Liver (tissue), 9 donors: Measurements from ENCODE around the gene GDF2. TPM values are rescaled to one million over a fixed set of nuclear protein-coding genes. Genes with fewer than 3 reads are reported as not detected.

Experiments
- DNase-seq: peaks from one replicate; pipeline ENCODE4 v3.0.0-alpha.2; 2017; ENCODE audit warnings: low spot score
- H3K27ac ChIP-seq, 2 donors: one replicate each; pipeline ENCODE4 v1.7.0; 2013; ENCODE audit warnings: inconsistent platforms in 2 of 2, low read length in 2 of 2, control low read depth in 1 of 2, low read depth in 1 of 2, mild to moderate bottlenecking in 1 of 2
- H3K27me3 ChIP-seq, 4 donors: one replicate each; pipeline versions ENCODE4 v1.6.1 to v1.7.0; 2013; ENCODE audit warnings: low read length in 3 of 4, inconsistent platforms in 1 of 4, mild to moderate bottlenecking in 1 of 4, moderate library complexity in 1 of 4; ENCODE audit not compliant: control insufficient read depth in 4 of 4, insufficient read depth in 4 of 4
- H3K36me3 ChIP-seq, 4 donors: one replicate each; pipeline versions ENCODE4 v1.6.1 to v1.7.0; 2013; ENCODE audit warnings: low read length in 3 of 4, mild to moderate bottlenecking in 3 of 4, low read depth in 1 of 4, moderate library complexity in 1 of 4; ENCODE audit not compliant: control insufficient read depth in 4 of 4, insufficient read depth in 3 of 4
- H3K4me1 ChIP-seq, 4 donors: one replicate each; pipeline versions ENCODE4 v1.6.1 to v1.7.0; 2013; ENCODE audit warnings: low read length in 3 of 4, mild to moderate bottlenecking in 3 of 4, moderate library complexity in 1 of 4; ENCODE audit not compliant: control insufficient read depth in 4 of 4, insufficient read depth in 4 of 4
- H3K4me3 ChIP-seq, 3 donors: one replicate each; pipeline versions ENCODE4 v1.6.1 to v1.7.0; 2013; ENCODE audit warnings: low read length in 3 of 3, control low read depth in 1 of 3, low read depth in 1 of 3, mild to moderate bottlenecking in 1 of 3
- H3K9ac ChIP-seq, 2 donors: one replicate each; pipeline ENCODE4 v1.7.0; 2013; ENCODE audit warnings: low read length in 2 of 2, mild to moderate bottlenecking in 2 of 2, moderate library complexity in 2 of 2, control low read depth in 1 of 2, low read depth in 1 of 2
- H3K9me3 ChIP-seq, 4 donors: one replicate each; pipeline versions ENCODE4 v1.6.1 to v1.7.0; 2013; ENCODE audit warnings: low read length in 3 of 4; ENCODE audit not compliant: control insufficient read depth in 4 of 4
- ATF3 ChIP-seq: IDR thresholded peaks from 2 replicates; pipeline ENCODE4 v1.6.1; 2016; ENCODE audit warnings: antibody characterized with exemption
- EGR1 ChIP-seq, 2 donors: IDR thresholded peaks; 2 replicates each; pipeline ENCODE4 v1.6.1; 2016 to 2018; ENCODE audit warnings: antibody characterized with exemption in 2 of 2, low read depth in 2 of 2
- FOXA1 ChIP-seq: IDR thresholded peaks from 2 replicates; pipeline ENCODE4 v1.6.1; 2016; ENCODE audit warnings: antibody characterized with exemption
- FOXA2 ChIP-seq: IDR thresholded peaks from 2 replicates; pipeline ENCODE4 v1.6.1; 2016; ENCODE audit warnings: antibody characterized with exemption
- GABPA ChIP-seq, 2 donors: IDR thresholded peaks in 1 of 2; conservative IDR thresholded peaks in 1 of 2; 2 replicates each; pipeline ENCODE4 v1.6.1; 2016; ENCODE audit warnings: antibody characterized with exemption in 2 of 2, mild to moderate bottlenecking in 1 of 2, moderate library complexity in 1 of 2
- HNF4G ChIP-seq: IDR thresholded peaks from 2 replicates; pipeline ENCODE4 v1.6.1; 2016; ENCODE audit warnings: antibody characterized with exemption
- JUND ChIP-seq, 2 donors: IDR thresholded peaks; 2 replicates each; pipeline ENCODE4 v1.6.1; 2016; ENCODE audit warnings: antibody characterized with exemption in 2 of 2
- NR2F2 ChIP-seq: IDR thresholded peaks from 2 replicates; pipeline ENCODE4 v1.6.1; 2016; ENCODE audit warnings: antibody characterized with exemption
- RAD21 ChIP-seq, 2 donors: IDR thresholded peaks; 2 replicates each; pipeline ENCODE4 v1.6.1; 2016; ENCODE audit warnings: antibody characterized with exemption in 2 of 2, mild to moderate bottlenecking in 2 of 2
- RXRA ChIP-seq, 2 donors: IDR thresholded peaks; 2 replicates each; pipeline ENCODE4 v1.6.1; 2017 to 2018; ENCODE audit warnings: antibody characterized with exemption in 2 of 2, mild to moderate bottlenecking in 1 of 2
- SP1 ChIP-seq: IDR thresholded peaks from 2 replicates; pipeline ENCODE4 v1.6.1; 2018; ENCODE audit warnings: antibody characterized with exemption, mild to moderate bottlenecking
- TAF1 ChIP-seq: conservative IDR thresholded peaks from 2 replicates; pipeline ENCODE4 v1.6.1; 2016; ENCODE audit warnings: antibody characterized with exemption, mild to moderate bottlenecking
- YY1 ChIP-seq: IDR thresholded peaks from 2 replicates; pipeline ENCODE4 v1.6.1; 2016; ENCODE audit warnings: antibody characterized with exemption, mild to moderate bottlenecking
- ZBTB33 ChIP-seq: IDR thresholded peaks from 2 replicates; pipeline ENCODE4 v1.6.1; 2016; ENCODE audit warnings: antibody characterized with exemption
- WGBS: extraction: QIAGEN DNeasy Blood & Tissue Kit; methylation state at CpG from one replicate; pipeline ENCODE4 v1.1.7; 2013; 5-methylcytosine and 5-hydroxymethylcytosine counted together
- polyA plus RNA-seq, 2 donors: library from polyadenylated mRNA; stranded (reverse) in 1 of 2; unstranded in 1 of 2; fragments of 200-250 nt in 1 of 2; fragments of >200 nt in 1 of 2; fragmentation: Nextera tagmentation in 1 of 2; extraction: Ambion mirVana in 1 of 2; gene quantifications; one replicate each; pipeline versions ENCODE4 v1.2.1 to v1.2.3, GENCODE V29; 2013 to 2015
- total RNA-seq, 2 donors: library from RNA; depleted of rRNA; stranded (reverse); fragments of >200 nt; gene quantifications; one replicate each; pipeline ENCODE4 v1.2.3, GENCODE V29; 2014
- TF ChIP-seq, protein P1 (sequence below): fragments of 150-350 bp; IDR thresholded peaks from 2 replicates; pipeline ENCODE4 v1.5.1; 2017; ENCODE audit warnings: improper control_type of control experiment, low read depth, low read length; ENCODE audit not compliant: missing input control
- TF ChIP-seq, protein P2 (sequence below): IDR thresholded peaks from 2 replicates; pipeline ENCODE4 v1.6.1; 2016; ENCODE audit warnings: antibody characterized with exemption
- TF ChIP-seq, protein P3 (sequence below): IDR thresholded peaks from 2 replicates; pipeline ENCODE4 v1.6.1; 2016; ENCODE audit warnings: antibody characterized with exemption, mild to moderate bottlenecking
- donor health status: healthy.
- donor health status: healthy.
- donor health status: healthy.
- donor health status: healthy.
- donor health status: healthy.

GDF2 gene
- total and polyA plus RNA-seq, 4 donors = 5.6 to 26.9 (median 14.5) TPM

- DNase-seq = peak; percentile 79
- no peak overlapping the region for H3K27ac ChIP-seq
- no peaks in the 10 kb centered on the region for H3K36me3 ChIP-seq
- WGBS = 61% methylated on average over 5 of the region's 5 CpGs
- H3K9me3 ChIP-seq = no peaks in the 10 kb centered on the region
- H3K27me3 ChIP-seq = no peaks in the 10 kb centered on the region
- TF ChIP-seq RXRA (IDR thresholded peaks at IDR 0.05) (peak; percentile 30 to 71), SP1 (no peak), ZBTB33 (no peak), TAF1 (no peak), EGR1 (IDR thresholded peaks at IDR 0.05; ENCODE audit: low read depth in 2 of 2) (no peak), JUND (IDR thresholded peaks at IDR 0.05) (no peak), FOXA2 (no peak), GABPA (IDR thresholded peaks at IDR 0.05 in 1 of 2, conservative IDR thresholded peaks at IDR 0.05 in 1 of 2) (no peak), RAD21 (IDR thresholded peaks at IDR 0.05) (peak; percentile 94 to 95), HNF4G (no peak), NR2F2 (no peak)
- TF ChIP-seq, protein P1, sequence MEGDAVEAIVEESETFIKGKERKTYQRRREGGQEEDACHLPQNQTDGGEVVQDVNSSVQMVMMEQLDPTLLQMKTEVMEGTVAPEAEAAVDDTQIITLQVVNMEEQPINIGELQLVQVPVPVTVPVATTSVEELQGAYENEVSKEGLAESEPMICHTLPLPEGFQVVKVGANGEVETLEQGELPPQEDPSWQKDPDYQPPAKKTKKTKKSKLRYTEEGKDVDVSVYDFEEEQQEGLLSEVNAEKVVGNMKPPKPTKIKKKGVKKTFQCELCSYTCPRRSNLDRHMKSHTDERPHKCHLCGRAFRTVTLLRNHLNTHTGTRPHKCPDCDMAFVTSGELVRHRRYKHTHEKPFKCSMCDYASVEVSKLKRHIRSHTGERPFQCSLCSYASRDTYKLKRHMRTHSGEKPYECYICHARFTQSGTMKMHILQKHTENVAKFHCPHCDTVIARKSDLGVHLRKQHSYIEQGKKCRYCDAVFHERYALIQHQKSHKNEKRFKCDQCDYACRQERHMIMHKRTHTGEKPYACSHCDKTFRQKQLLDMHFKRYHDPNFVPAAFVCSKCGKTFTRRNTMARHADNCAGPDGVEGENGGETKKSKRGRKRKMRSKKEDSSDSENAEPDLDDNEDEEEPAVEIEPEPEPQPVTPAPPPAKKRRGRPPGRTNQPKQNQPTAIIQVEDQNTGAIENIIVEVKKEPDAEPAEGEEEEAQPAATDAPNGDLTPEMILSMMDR = peak; percentile 94
- no peak overlapping the region for H3K9ac ChIP-seq
- H3K4me3 ChIP-seq = no peak overlapping the region
- H3K4me1 ChIP-seq = no peaks in the 10 kb centered on the region
These were observed 18.4 kb downstream of the GDF2 start for GRCh38 chr10:47340608-47341170.

- DNase-seq = no peak
These were observed 23.0 kb downstream of the GDF2 start for GRCh38 chr10:47344996-47345870.

More at GRCh38 chr10:47344996-47345870, 23.0 kb downstream of the GDF2 start:
- Histone ChIP-seq H3K9ac (no peak overlapping the region), H3K4me1 (no peaks in the 10 kb centered on the region), H3K9me3 (no peaks in the 10 kb centered on the region), H3K4me3 (no peak overlapping the region), H3K27me3 (no peaks in the 10 kb centered on the region), H3K27ac (no peak overlapping the region), H3K36me3 (no peaks in the 10 kb centered on the region)
- WGBS = 88% methylated on average over 13 of the region's 13 CpGs
- TF ChIP-seq, protein P2, sequence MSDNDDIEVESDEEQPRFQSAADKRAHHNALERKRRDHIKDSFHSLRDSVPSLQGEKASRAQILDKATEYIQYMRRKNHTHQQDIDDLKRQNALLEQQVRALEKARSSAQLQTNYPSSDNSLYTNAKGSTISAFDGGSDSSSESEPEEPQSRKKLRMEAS = no peak
- TF ChIP-seq EGR1 (IDR thresholded peaks at IDR 0.05; ENCODE audit: low read depth in 2 of 2) (no peak), HNF4G (no peak), ATF3 (no peak), ZBTB33 (no peak), SP1 (no peak), JUND (IDR thresholded peaks at IDR 0.05) (no peak), TAF1 (no peak), FOXA1 (no peak), RAD21 (IDR thresholded peaks at IDR 0.05) (no peak), NR2F2 (no peak), FOXA2 (no peak), RXRA (IDR thresholded peaks at IDR 0.05) (no peak), YY1 (no peak)
- TF ChIP-seq, protein P3, sequence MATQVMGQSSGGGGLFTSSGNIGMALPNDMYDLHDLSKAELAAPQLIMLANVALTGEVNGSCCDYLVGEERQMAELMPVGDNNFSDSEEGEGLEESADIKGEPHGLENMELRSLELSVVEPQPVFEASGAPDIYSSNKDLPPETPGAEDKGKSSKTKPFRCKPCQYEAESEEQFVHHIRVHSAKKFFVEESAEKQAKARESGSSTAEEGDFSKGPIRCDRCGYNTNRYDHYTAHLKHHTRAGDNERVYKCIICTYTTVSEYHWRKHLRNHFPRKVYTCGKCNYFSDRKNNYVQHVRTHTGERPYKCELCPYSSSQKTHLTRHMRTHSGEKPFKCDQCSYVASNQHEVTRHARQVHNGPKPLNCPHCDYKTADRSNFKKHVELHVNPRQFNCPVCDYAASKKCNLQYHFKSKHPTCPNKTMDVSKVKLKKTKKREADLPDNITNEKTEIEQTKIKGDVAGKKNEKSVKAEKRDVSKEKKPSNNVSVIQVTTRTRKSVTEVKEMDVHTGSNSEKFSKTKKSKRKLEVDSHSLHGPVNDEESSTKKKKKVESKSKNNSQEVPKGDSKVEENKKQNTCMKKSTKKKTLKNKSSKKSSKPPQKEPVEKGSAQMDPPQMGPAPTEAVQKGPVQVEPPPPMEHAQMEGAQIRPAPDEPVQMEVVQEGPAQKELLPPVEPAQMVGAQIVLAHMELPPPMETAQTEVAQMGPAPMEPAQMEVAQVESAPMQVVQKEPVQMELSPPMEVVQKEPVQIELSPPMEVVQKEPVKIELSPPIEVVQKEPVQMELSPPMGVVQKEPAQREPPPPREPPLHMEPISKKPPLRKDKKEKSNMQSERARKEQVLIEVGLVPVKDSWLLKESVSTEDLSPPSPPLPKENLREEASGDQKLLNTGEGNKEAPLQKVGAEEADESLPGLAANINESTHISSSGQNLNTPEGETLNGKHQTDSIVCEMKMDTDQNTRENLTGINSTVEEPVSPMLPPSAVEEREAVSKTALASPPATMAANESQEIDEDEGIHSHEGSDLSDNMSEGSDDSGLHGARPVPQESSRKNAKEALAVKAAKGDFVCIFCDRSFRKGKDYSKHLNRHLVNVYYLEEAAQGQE = no peak
- TF ChIP-seq, protein P1 = no peak
